T-helper 17 cell (primary cell): ENCODE measurements around the gene ZNF544. TPM values are rescaled to one million over a fixed set of nuclear protein-coding genes. Genes with fewer than 3 reads are reported as not detected.
A peak's percentile ranks its signal among the peaks of the same experiment; 100 is the strongest.
"Not testable (repeated sequence)": the region's sequence is repeated elsewhere in the genome, so short reads cannot be mapped to it uniquely, and the experiment has no call there.

Experiments
- ATAC-seq: fragments of 150-1000 bp; cut with Tn5 transposase; 2 replicates; pipeline ENCODE4 v1.10.0; 2021; ENCODE audit warnings: mild to moderate bottlenecking, moderate library complexity
- DNase-seq, 3 donors: peaks; one replicate each; pipeline versions ENCODE4 v3.0.0 to v3.0.0-alpha.2; 2020 to 2021
- H3K9me3 ChIP-seq: one replicate; pipeline ENCODE4 v1.7.0; 2013; ENCODE audit warnings: low read length, mild to moderate bottlenecking; ENCODE audit not compliant: control insufficient read depth, poor library complexity, severe bottlenecking
- H3K27ac Mint-ChIP-seq: one replicate; pipeline ENCODE4 v1.8.0; 2022; ENCODE audit warnings: mild to moderate bottlenecking, moderate library complexity, mixed read lengths
- H3K27me3 Mint-ChIP-seq: one replicate; pipeline ENCODE4 v1.8.0; 2022; ENCODE audit warnings: mixed read lengths
- H3K36me3 Mint-ChIP-seq: one replicate; pipeline ENCODE4 v1.8.0; 2022; ENCODE audit warnings: low read depth, mixed read lengths
- H3K4me1 Mint-ChIP-seq: one replicate; pipeline ENCODE4 v1.8.0; 2022; ENCODE audit warnings: mild to moderate bottlenecking, mixed read lengths
- H3K4me3 Mint-ChIP-seq: one replicate; pipeline ENCODE4 v1.8.0; 2022; ENCODE audit warnings: mild to moderate bottlenecking, moderate library complexity, mixed read lengths
- total RNA-seq, 4 donors: library from RNA in 2 of 4; stranded (reverse) in 2 of 4; gene quantifications; one replicate each; pipeline ENCODE4 v1.2.3 and lab custom pipeline; 2022 to 2026

ZNF544 gene
- total RNA-seq, 2 donors from 2014 or later, result 13.4 to 15.0 TPM

- H3K4me3 Mint-ChIP-seq, result no peak overlapping the region
- H3K9me3 ChIP-seq, result peaks cover 19% of the 10 kb centered on the region
- H3K4me1 Mint-ChIP-seq, result no peaks in the 10 kb centered on the region
- no peak for DNase-seq
- no peak for ATAC-seq
- no peaks in the 10 kb centered on the region for H3K27me3 Mint-ChIP-seq
- H3K27ac Mint-ChIP-seq, result no peak overlapping the region
- no peaks in the 10 kb centered on the region for H3K36me3 Mint-ChIP-seq
Observed at GRCh38 chr19:58217607-58218391, 10.9 kb upstream of the ZNF544 start.

GRCh38 chr19:58218899-58219298, 9.8 kb upstream of the ZNF544 start:
- H3K9me3 ChIP-seq, result peaks cover 10% of the 10 kb centered on the region
- ATAC-seq (peak; percentile 62), DNase-seq (peak in 2 of 3 donors; percentile 18 to 25)
- Mint-ChIP-seq H3K27ac (no peak overlapping the region), H3K27me3 (no peaks in the 10 kb centered on the region), H3K4me3 (no peak overlapping the region), H3K36me3 (no peaks in the 10 kb centered on the region), H3K4me1 (no peaks in the 10 kb centered on the region)

DNA sequence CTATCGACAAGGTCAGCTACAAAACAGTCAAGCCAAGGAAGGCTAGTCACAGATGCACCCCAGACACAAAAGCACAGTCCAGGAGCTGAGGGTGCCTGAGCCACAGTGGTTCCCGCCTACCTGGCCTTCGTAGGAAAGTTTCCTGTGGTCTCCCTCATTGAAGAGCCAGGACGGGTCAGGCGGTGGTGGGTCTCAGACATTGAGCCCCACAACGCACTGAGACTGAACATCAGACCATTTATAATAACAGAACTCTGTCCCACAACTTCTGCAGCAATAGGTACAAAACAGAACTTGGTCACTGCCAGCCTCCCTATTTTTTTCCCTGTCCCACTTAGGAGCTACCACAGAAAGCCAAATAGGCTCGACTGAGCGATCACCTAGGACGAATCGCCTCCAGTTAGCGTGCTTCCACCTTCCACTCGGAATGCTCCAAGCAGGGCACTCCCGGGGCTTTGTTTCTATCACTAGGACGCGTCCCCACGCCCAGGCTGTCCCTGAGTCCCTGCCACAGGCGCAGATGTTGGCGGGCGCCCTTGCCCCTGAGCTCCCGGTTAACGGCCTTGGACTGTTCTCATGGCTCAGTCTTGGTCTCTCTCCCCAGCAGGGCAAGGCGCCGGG, 640 bp upstream of the ZNF544 start:
- DNase-seq (no peak), ATAC-seq (peak; percentile 15)
- no peaks in the 10 kb centered on the region for H3K9me3 ChIP-seq
- Mint-ChIP-seq H3K27me3 (no peaks in the 10 kb centered on the region), H3K4me3 (peak overlapping the region; percentile 93), H3K27ac (peak overlapping the region; percentile 86), H3K4me1 (peaks cover 5% of the 10 kb centered on the region), H3K36me3 (peaks cover 6% of the 10 kb centered on the region)

DNA sequence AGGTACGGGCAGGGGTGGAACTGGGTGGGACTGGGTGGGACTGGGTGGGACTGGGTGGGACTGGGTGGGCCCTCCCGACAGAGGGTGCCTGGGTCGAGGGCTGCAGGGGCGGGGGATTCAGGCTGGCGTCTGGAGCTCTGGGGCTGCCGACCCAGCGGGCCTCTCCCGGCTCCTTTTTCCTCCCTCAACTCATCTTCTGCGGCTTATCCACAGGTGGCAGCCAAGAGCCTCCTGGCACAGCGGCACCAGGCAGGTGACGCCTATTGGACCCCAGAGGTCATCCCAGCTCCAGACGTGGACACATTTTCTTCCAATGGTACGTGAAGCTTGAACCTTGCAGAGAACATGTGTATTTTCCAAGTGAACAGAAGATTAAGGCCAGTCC, 533 bp downstream of the ZNF544 start:
- peaks cover 5% of the 10 kb centered on the region for H3K4me1 Mint-ChIP-seq
- peak; percentile 47 for ATAC-seq
- H3K36me3 Mint-ChIP-seq, result peaks cover 10% of the 10 kb centered on the region
- H3K9me3 ChIP-seq, result no peaks in the 10 kb centered on the region
- no peak overlapping the region for H3K27ac Mint-ChIP-seq
- DNase-seq, result no peak
- H3K4me3 Mint-ChIP-seq, result peak overlapping the region; percentile 93
- H3K27me3 Mint-ChIP-seq, result no peaks in the 10 kb centered on the region

- no peak overlapping the region for H3K4me3 Mint-ChIP-seq
- H3K9me3 ChIP-seq, result peaks cover 6% of the 10 kb centered on the region
- H3K36me3 Mint-ChIP-seq, result peaks cover 14% of the 10 kb centered on the region
- H3K27me3 Mint-ChIP-seq, result no peaks in the 10 kb centered on the region
- H3K4me1 Mint-ChIP-seq, result no peaks in the 10 kb centered on the region
- DNase-seq, result no peak
- no peak for ATAC-seq
- H3K27ac Mint-ChIP-seq, result no peak overlapping the region
Observed at GRCh38 chr19:58237324-58237723, 8.6 kb downstream of the ZNF544 start.

DNA sequence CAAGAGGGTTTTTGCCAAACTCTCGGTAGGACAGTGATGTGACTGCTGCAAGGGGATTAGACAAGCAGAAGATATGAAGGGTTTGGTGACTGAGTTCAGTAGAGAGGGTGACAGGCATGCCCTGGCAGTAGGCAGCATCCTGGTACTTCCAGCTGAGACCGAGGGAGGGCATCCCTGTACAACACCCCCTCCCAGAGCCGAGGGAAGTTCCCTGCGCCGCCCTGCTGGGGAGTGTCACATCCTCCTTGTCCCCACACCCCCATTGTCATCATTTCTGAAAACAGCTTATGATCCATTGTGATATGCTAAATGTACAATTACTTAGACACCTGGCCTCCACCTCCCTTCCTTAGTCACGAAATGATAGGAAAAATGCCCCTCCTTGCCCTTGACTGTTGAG, 14.6 kb downstream of the ZNF544 start:
- H3K27me3 Mint-ChIP-seq, result no peaks in the 10 kb centered on the region
- H3K36me3 Mint-ChIP-seq, result peaks cover 12% of the 10 kb centered on the region
- ATAC-seq (no peak), DNase-seq (no peak)
- peaks cover 19% of the 10 kb centered on the region for H3K9me3 ChIP-seq
- H3K4me3 Mint-ChIP-seq, result no peak overlapping the region
- H3K27ac Mint-ChIP-seq, result no peak overlapping the region
- no peaks in the 10 kb centered on the region for H3K4me1 Mint-ChIP-seq

- H3K27ac Mint-ChIP-seq, result no peak overlapping the region
- H3K27me3 Mint-ChIP-seq, result no peaks in the 10 kb centered on the region
- no peak for ATAC-seq
- H3K4me1 Mint-ChIP-seq, result no peaks in the 10 kb centered on the region
- peaks cover 9% of the 10 kb centered on the region for H3K36me3 Mint-ChIP-seq
- no peak for DNase-seq
- H3K9me3 ChIP-seq, result peaks cover 26% of the 10 kb centered on the region
- H3K4me3 Mint-ChIP-seq, result no peak overlapping the region
Observed at GRCh38 chr19:58248886-58249285, 20.2 kb downstream of the ZNF544 start.

DNA sequence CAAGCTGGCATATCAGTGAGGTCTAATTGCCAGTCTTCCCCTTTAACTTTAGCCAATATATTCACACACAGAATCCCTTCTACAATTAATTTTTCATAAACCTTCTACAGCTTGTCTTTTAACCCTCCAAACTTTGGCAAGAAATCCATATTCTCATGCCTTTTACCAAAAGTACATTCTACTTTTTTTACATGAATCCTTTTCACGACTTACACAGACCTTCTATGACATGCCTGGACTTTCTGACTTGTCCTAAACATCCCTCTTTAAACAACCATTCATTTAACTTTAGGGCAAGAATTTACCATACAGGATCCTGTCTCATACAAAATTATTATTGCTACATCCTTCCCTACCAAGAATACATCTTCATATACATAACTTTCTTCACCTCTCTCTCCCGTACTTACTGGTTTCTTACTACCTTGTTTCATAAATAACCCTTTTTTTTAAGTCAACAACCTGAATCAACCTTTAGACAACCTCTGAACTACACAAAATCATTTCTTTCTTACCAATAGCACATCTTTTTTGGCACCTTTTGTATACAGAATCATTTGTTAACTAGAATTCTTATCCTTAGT, 23.5 kb downstream of the ZNF544 start:
- Mint-ChIP-seq H3K27me3 (no peaks in the 10 kb centered on the region), H3K4me3 (no peak overlapping the region), H3K4me1 (no peaks in the 10 kb centered on the region), H3K36me3 (peaks cover 10% of the 10 kb centered on the region), H3K27ac (no peak overlapping the region)
- no peak for ATAC-seq
- peaks cover 30% of the 10 kb centered on the region for H3K9me3 ChIP-seq
- no peak for DNase-seq

DNA sequence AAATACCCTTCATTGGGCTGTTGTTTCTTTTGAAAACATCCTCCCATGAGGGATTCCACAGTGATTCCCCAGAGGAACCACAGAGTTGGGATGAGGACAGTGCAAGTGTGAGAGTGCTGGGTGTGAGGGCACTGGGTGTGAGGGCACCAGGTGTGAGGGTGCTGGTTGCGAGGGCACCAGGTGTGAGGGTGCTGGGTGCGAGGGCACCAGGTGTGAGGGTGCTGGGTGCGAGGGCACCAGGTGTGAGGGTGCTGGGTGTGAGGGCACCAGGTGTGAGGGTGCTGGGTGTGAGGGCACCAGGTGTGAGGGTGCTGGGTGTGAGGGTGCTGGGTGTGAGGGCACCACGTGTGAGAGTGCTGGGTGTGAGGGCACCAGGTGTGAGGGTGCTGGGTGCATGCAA, 29.5 kb downstream of the ZNF544 start:
- H3K4me3 Mint-ChIP-seq, H3K4me1 Mint-ChIP-seq, H3K27me3 Mint-ChIP-seq, DNase-seq, H3K27ac Mint-ChIP-seq, ATAC-seq: not testable (repeated sequence)
- H3K36me3 Mint-ChIP-seq, result peaks cover 11% of the 10 kb centered on the region
- H3K9me3 ChIP-seq, result peaks cover 82% of the 10 kb centered on the region

DNA sequence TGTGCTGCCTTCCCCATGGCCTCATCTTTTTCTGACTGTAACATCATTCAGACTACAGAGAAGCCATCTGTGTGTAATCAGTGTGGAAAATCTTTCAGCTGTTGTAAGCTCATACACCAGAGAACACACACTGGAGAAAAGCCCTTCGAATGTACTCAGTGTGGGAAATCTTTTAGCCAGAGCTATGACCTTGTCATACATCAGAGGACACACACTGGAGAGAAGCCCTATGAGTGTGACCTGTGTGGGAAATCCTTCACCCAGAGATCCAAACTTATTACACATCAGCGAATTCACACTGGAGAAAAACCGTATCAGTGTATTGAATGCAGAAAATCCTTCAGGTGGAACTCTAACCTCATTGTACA, 32.9 kb downstream of the ZNF544 start:
- no peak for ATAC-seq
- H3K36me3 Mint-ChIP-seq, result peaks cover 9% of the 10 kb centered on the region
- no peak overlapping the region for H3K4me3 Mint-ChIP-seq

DNA sequence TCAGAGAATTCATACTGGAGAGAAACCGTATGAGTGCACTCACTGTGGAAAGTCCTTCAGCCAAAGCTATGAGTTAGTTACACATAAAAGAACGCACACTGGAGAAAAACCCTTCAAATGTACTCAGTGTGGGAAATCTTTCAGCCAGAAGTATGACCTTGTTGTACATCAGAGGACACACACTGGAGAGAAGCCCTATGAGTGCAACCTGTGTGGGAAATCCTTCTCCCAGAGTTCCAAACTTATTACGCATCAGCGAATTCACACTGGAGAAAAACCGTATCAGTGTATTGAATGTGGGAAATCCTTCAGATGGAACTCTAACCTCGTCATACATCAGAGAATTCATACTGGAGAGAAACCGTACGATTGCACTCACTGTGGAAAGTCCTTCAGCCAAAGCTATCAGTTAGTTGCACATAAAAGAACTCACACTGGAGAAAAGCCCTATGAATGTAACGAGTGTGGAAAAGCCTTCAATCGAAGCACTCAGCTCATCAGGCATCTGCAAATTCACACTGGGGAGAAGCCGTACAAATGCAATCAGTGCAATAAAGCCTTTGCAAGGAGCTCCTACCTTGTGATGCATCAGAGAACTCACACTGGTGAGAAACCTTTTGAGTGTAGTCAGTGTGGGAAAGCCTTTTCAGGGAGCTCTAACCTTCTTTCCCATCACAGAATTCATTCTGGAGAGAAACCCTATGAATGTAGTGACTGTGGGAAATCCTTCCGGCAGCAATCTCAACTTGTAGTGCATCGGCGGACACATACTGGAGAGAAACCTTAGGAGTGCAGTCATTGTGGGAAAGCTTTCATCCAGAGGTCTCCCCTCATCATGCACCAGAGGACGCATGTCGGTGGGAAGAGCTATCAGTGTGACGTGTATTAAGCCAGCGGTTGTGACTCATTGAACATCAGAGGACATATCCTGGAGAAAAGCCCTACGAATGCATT, 33.5 kb downstream of the ZNF544 start:
- peaks cover 70% of the 10 kb centered on the region for H3K9me3 ChIP-seq
- Mint-ChIP-seq H3K27ac (peak overlapping the region; percentile 45), H3K4me1 (no peaks in the 10 kb centered on the region), H3K27me3 (no peaks in the 10 kb centered on the region), H3K36me3 (peaks cover 9% of the 10 kb centered on the region), H3K4me3 (no peak overlapping the region)
- ATAC-seq (no peak), DNase-seq (no peak)

More for the DNA sequence above, 32.9 kb downstream of the ZNF544 start:
- DNase-seq, result no peak
- peaks cover 75% of the 10 kb centered on the region for H3K9me3 ChIP-seq
- Mint-ChIP-seq H3K27me3 (no peaks in the 10 kb centered on the region), H3K27ac (peak overlapping the region; percentile 73), H3K4me1 (no peaks in the 10 kb centered on the region)

DNA sequence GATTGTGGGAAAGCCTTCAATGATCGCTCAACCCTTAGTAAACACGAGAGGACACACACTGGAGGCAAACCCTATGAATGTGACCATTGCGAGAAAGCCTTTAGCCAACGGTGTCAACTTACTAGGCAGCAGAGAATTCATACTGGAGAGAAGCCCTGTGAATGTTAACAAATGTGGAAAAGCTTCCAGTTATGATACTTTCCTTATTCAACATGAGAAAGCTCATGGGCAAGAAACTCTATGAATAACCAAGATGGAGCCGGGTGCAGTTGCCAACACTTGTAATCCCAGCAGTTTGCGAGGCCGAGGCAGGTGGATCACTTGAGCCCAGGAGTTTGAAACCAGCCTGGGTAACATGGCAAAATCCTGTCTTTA, 34.2 kb downstream of the ZNF544 start:
- peaks cover 64% of the 10 kb centered on the region for H3K9me3 ChIP-seq
- Mint-ChIP-seq H3K36me3 (peaks cover 9% of the 10 kb centered on the region), H3K4me3 (no peak overlapping the region), H3K4me1 (no peaks in the 10 kb centered on the region), H3K27me3 (no peaks in the 10 kb centered on the region), H3K27ac (peak overlapping the region; percentile 45)
- no peak for ATAC-seq
- DNase-seq, result no peak

GRCh38 chr19:58265100-58265499, 36.4 kb downstream of the ZNF544 start:
- no peak overlapping the region for H3K4me3 Mint-ChIP-seq
- H3K4me1 Mint-ChIP-seq, result no peaks in the 10 kb centered on the region
- H3K27ac Mint-ChIP-seq, result no peak overlapping the region
- peaks cover 46% of the 10 kb centered on the region for H3K9me3 ChIP-seq
- H3K36me3 Mint-ChIP-seq, result peaks cover 7% of the 10 kb centered on the region
- no peaks in the 10 kb centered on the region for H3K27me3 Mint-ChIP-seq
- ATAC-seq (no peak), DNase-seq (no peak)
